Measurements from ENCODE around the gene ZSWIM3. TPM values are rescaled to one million over a fixed set of nuclear protein-coding genes. Genes with fewer than 3 reads are reported as not detected.

Gene ZSWIM3
- total RNA-seq, 2 experiments from 2014 or later, result 3.5 to 3.6 TPM

DNA sequence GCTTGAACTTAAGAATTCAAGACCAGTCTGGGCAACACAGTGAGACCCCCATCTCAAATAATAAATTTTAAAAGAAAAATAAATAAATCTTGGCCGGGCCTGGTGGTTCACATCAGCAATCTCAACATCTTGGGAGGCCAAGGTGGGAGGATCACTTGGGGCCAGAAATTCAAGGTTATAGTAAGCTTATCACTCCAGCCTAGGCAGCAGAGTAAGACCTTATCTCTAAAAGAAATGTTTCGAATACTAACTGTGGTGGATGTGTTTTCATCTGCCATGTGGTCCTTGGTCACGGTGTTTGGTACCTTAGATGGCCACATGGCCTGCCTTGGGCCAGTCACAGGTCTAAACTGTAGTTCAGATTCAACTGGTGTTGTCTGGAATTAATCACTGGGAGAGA, 39.2 kb upstream of the ZSWIM3 start:
- peaks cover 21% of the 10 kb centered on the region for H3K36me3 Mint-ChIP-seq (ENCODE audit: low read depth)
- H3K9me3 Mint-ChIP-seq, result no peaks in the 10 kb centered on the region
- H3K27me3 Mint-ChIP-seq, result peaks cover 13% of the 10 kb centered on the region
- peaks cover 6% of the 10 kb centered on the region for H3K4me1 Mint-ChIP-seq (ENCODE audit: low read depth)
- DNase-seq, result no peak
- intact Hi-C loops (cut with micrococcal nuclease), result no loop called here
- TF ChIP-seq, protein P1, sequence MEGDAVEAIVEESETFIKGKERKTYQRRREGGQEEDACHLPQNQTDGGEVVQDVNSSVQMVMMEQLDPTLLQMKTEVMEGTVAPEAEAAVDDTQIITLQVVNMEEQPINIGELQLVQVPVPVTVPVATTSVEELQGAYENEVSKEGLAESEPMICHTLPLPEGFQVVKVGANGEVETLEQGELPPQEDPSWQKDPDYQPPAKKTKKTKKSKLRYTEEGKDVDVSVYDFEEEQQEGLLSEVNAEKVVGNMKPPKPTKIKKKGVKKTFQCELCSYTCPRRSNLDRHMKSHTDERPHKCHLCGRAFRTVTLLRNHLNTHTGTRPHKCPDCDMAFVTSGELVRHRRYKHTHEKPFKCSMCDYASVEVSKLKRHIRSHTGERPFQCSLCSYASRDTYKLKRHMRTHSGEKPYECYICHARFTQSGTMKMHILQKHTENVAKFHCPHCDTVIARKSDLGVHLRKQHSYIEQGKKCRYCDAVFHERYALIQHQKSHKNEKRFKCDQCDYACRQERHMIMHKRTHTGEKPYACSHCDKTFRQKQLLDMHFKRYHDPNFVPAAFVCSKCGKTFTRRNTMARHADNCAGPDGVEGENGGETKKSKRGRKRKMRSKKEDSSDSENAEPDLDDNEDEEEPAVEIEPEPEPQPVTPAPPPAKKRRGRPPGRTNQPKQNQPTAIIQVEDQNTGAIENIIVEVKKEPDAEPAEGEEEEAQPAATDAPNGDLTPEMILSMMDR (IDR thresholded peaks at IDR 0.05), result no peak
- H3K4me3 Mint-ChIP-seq, result no peak overlapping the region
- CTCF ChIA-PET, result interaction anchor here (3.0 kb wide), 1 partner anchor 19 kb away, joined by 10 read pairs; no protein-coding TSS in a partner anchor
- POLR2A ChIA-PET, result interaction anchor here (1.1 kb wide), 1 partner anchor 60 kb away, joined by 3 read pairs; no protein-coding TSS in a partner anchor
- H3K27ac Mint-ChIP-seq, result no peak overlapping the region
- no peak for ATAC-seq

DNA sequence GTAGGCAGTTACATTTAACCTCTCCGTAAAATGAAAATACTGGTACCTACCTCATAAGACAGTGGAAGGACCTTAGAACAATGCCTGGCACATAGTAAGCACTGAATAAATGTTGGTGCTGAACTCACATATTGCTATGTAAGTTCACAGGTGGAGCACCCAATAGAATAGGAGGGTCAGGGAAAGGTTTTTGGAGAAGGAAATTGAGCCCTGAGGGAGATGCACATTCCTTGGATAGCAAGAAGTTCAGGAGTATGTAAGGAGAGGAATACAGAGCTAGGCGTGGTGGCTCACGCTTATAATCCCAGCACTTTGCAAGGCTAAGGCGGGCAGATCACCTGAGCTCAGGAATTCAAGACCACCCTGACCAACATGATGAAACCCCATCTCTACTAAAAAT, 37.9 kb upstream of the ZSWIM3 start:
- ChIA-PET CTCF (interaction anchor here (1.1 to 3.0 kb wide), 2 partner anchors 21 to 37 kb away, joined by 3 to 10 read pairs; no protein-coding TSS in a partner anchor), POLR2A (no interaction called here)
- DNase-seq (no peak), ATAC-seq (no peak)
- H3K27ac Mint-ChIP-seq, result no peak overlapping the region
- intact Hi-C loops (cut with micrococcal nuclease), result no loop called here
- H3K9me3 Mint-ChIP-seq, result no peaks in the 10 kb centered on the region
- H3K36me3 Mint-ChIP-seq (ENCODE audit: low read depth), result peaks cover 13% of the 10 kb centered on the region
- H3K4me3 Mint-ChIP-seq, result no peak overlapping the region
- peaks cover 12% of the 10 kb centered on the region for H3K4me1 Mint-ChIP-seq (ENCODE audit: low read depth)
- peaks cover 24% of the 10 kb centered on the region for H3K27me3 Mint-ChIP-seq
- TF ChIP-seq, protein P1 (IDR thresholded peaks at IDR 0.05), result no peak

DNA sequence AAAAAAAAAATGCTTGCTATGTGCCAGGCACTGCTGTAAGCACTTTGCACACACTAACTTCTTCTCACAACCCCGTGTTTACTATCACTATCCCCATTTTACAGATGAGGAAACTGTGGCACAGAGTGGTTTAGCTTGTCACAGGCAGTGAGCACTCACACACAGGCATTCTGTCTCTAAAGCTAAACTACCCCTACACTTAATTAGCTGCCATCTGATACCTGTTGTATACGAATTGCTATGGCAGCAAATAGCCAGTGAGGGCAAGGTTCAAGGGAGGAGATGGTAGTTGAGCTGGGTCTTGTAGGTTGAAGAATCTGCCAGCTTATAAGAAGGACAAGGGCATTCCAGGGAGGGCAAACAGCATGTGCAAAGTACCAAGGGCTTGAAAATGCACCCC, 35.5 kb upstream of the ZSWIM3 start:
- ATAC-seq (no peak), DNase-seq (no peak)
- ChIA-PET CTCF (interaction anchor here (1.1 to 2.2 kb wide), 3 partner anchors 10 to 148 kb away, joined by 3 to 13 read pairs (median 9); partner anchors contain the start of gene UBE2C), POLR2A (interaction anchor here (1.0 to 3.0 kb wide), 3 partner anchors 8 to 115 kb away, joined by 3 to 17 read pairs (median 4); partner anchors contain the start of genes PLTP and UBE2C)
- TF ChIP-seq, protein P1 (IDR thresholded peaks at IDR 0.05), result no peak
- H3K36me3 Mint-ChIP-seq (ENCODE audit: low read depth), result peaks cover under 1% of the 10 kb centered on the region
- H3K27ac Mint-ChIP-seq, result no peak overlapping the region
- peaks cover 27% of the 10 kb centered on the region for H3K27me3 Mint-ChIP-seq
- H3K9me3 Mint-ChIP-seq, result no peaks in the 10 kb centered on the region
- intact Hi-C loops (cut with micrococcal nuclease), result loop anchor here (10.0 kb wide), 1 partner anchor 113 kb away; the partner anchor contains the start of gene PCIF1
- peaks cover 12% of the 10 kb centered on the region for H3K4me1 Mint-ChIP-seq (ENCODE audit: low read depth)
- no peak overlapping the region for H3K4me3 Mint-ChIP-seq

DNA sequence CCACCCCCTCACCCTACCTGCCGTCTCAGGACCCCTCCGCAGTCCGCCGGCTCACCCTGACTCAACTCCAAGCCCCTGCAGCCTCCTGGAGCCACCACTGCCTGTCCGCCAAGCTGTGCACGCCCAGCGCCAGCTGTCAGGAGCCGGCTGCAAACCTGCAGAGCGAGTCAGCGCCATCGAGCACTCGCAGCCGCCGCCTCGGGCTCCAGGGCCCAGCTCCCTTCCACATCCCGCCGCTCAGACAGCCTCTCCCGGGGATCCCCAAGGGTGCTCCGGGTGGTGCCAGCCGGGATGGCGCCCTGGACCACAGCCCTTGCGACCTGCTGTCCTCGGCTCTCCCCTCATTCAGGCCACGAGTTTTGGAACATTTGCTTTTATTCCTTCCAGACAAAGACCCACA, 34.6 kb upstream of the ZSWIM3 start:
- ATAC-seq (no peak), DNase-seq (no peak)
- H3K36me3 Mint-ChIP-seq (ENCODE audit: low read depth), result no peaks in the 10 kb centered on the region
- H3K4me3 Mint-ChIP-seq, result no peak overlapping the region
- POLR2A ChIA-PET, result interaction anchor here (1.0 to 3.0 kb wide), 3 partner anchors 9 to 114 kb away, joined by 3 to 17 read pairs (median 4); partner anchors contain the start of genes PLTP and UBE2C
- no peak overlapping the region for H3K27ac Mint-ChIP-seq
- CTCF ChIA-PET, result interaction anchor here (1.1 to 3.0 kb wide), 4 partner anchors 10 to 147 kb away, joined by 3 to 13 read pairs (median 8); partner anchors contain the start of gene UBE2C
- peaks cover 27% of the 10 kb centered on the region for H3K27me3 Mint-ChIP-seq
- peaks cover 12% of the 10 kb centered on the region for H3K4me1 Mint-ChIP-seq (ENCODE audit: low read depth)
- H3K9me3 Mint-ChIP-seq, result no peaks in the 10 kb centered on the region
- TF ChIP-seq, protein P1 (IDR thresholded peaks at IDR 0.05), result no peak
- intact Hi-C loops (cut with micrococcal nuclease), result loop anchor here (10.0 kb wide), 1 partner anchor 112 kb away; the partner anchor contains the start of gene PCIF1

All from activated CD8-positive, alpha-beta T cell treated with anti-CD3 and anti-CD28 coated beads for 36 hours (primary cell).